HCT116 (cell line): ENCODE results near the gene HASPIN.

Experiments
- EZH2 ChIP-seq: fragments of 200-600 bp; sonication (generic); IDR thresholded peaks from 2 replicates; pipeline ENCODE4 v1.6.1; 2017; ENCODE audit warnings: antibody characterized with exemption, mixed run types
- POLR2A ChIP-seq: IDR thresholded peaks from 2 replicates; pipeline ENCODE4 v1.7.0; 2011; ENCODE audit warnings: borderline replicate concordance; ENCODE audit not compliant: insufficient read depth, insufficient read length; ENCODE audit errors: extremely low read depth
- ZNF274 ChIP-seq: fragments of 200-500 bp; sonication (Bioruptor generic); IDR thresholded peaks from 2 replicates; pipeline ENCODE4 v1.6.1; 2014; ENCODE audit warnings: mild to moderate bottlenecking, low read depth, low read length, inconsistent platforms
- TF ChIP-seq, protein P1 (sequence below): IDR thresholded peaks from 2 replicates; pipeline ENCODE4 v1.6.1; 2012; ENCODE audit warnings: low read depth
- TF ChIP-seq, protein P2 (sequence below), 3 experiments: fragments of 200-600 bp in 1 of 3; sonication (generic) in 1 of 3; IDR thresholded peaks in 2 of 3; conservative IDR thresholded peaks in 1 of 3; 2 replicates each; pipeline ENCODE4 v1.5.1; 2012 to 2017; ENCODE audit warnings: low read depth in 2 of 3, low read length in 2 of 3, antibody characterized with exemption in 1 of 3, borderline replicate concordance in 1 of 3, control low read depth in 1 of 3, mild to moderate bottlenecking in 1 of 3, mixed read lengths in 1 of 3, mixed run types in 1 of 3, moderate library complexity in 1 of 3; ENCODE audit not compliant: insufficient read depth in 1 of 3
- TF ChIP-seq, protein P3 (sequence below): IDR thresholded peaks from 2 replicates; pipeline ENCODE4 v1.6.1; 2012

DNA sequence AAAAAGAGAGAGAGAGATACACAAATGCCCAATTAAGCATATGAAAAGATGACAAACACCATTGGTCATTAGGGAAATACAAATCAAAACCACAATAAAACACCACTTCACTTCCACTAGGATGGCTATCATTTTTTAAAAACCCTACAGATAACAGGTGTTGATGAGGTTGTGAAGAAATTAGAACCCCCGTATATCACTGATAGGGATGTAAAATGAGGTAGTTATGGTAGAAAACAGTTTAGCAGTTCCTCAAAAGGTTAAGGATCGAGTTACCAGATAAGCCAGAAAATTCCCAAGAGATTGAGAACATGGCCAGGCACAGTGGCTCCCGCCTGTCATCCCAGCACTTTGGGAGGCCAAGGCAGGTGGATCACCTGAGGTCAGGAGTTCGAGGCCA, 30.6 kb upstream of the HASPIN start:
- no peak for TF ChIP-seq EZH2
- TF ChIP-seq ZNF274 = no peak
- TF ChIP-seq, protein P1, sequence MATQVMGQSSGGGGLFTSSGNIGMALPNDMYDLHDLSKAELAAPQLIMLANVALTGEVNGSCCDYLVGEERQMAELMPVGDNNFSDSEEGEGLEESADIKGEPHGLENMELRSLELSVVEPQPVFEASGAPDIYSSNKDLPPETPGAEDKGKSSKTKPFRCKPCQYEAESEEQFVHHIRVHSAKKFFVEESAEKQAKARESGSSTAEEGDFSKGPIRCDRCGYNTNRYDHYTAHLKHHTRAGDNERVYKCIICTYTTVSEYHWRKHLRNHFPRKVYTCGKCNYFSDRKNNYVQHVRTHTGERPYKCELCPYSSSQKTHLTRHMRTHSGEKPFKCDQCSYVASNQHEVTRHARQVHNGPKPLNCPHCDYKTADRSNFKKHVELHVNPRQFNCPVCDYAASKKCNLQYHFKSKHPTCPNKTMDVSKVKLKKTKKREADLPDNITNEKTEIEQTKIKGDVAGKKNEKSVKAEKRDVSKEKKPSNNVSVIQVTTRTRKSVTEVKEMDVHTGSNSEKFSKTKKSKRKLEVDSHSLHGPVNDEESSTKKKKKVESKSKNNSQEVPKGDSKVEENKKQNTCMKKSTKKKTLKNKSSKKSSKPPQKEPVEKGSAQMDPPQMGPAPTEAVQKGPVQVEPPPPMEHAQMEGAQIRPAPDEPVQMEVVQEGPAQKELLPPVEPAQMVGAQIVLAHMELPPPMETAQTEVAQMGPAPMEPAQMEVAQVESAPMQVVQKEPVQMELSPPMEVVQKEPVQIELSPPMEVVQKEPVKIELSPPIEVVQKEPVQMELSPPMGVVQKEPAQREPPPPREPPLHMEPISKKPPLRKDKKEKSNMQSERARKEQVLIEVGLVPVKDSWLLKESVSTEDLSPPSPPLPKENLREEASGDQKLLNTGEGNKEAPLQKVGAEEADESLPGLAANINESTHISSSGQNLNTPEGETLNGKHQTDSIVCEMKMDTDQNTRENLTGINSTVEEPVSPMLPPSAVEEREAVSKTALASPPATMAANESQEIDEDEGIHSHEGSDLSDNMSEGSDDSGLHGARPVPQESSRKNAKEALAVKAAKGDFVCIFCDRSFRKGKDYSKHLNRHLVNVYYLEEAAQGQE = no peak
- TF ChIP-seq POLR2A = no peak
- TF ChIP-seq, protein P2, sequence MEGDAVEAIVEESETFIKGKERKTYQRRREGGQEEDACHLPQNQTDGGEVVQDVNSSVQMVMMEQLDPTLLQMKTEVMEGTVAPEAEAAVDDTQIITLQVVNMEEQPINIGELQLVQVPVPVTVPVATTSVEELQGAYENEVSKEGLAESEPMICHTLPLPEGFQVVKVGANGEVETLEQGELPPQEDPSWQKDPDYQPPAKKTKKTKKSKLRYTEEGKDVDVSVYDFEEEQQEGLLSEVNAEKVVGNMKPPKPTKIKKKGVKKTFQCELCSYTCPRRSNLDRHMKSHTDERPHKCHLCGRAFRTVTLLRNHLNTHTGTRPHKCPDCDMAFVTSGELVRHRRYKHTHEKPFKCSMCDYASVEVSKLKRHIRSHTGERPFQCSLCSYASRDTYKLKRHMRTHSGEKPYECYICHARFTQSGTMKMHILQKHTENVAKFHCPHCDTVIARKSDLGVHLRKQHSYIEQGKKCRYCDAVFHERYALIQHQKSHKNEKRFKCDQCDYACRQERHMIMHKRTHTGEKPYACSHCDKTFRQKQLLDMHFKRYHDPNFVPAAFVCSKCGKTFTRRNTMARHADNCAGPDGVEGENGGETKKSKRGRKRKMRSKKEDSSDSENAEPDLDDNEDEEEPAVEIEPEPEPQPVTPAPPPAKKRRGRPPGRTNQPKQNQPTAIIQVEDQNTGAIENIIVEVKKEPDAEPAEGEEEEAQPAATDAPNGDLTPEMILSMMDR (IDR thresholded peaks at IDR 0.05 in 2 of 3, conservative IDR thresholded peaks at IDR 0.05 in 1 of 3; ENCODE audit: borderline replicate concordance in 1 of 3, insufficient read depth in 1 of 3, low read depth in 2 of 3, low read length in 2 of 3) = no peak
- TF ChIP-seq, protein P3, sequence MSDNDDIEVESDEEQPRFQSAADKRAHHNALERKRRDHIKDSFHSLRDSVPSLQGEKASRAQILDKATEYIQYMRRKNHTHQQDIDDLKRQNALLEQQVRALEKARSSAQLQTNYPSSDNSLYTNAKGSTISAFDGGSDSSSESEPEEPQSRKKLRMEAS = no peak
